Erythroblast (primary cell): ENCODE measurements around the gene OR5L1.

Source experiments
- GATA1 ChIP-seq: IDR thresholded peaks from 2 replicates; pipeline ENCODE4 v1.6.1; 2011; ENCODE audit warnings: low read depth, mild to moderate bottlenecking, control low read depth, low read length, moderate library complexity
- POLR2A ChIP-seq: IDR thresholded peaks from 2 replicates; pipeline ENCODE4 v1.6.1; 2011; ENCODE audit warnings: mild to moderate bottlenecking, low read length

- TF ChIP-seq POLR2A (no peak), GATA1 (no peak)
Observed at GRCh38 chr11:55806248-55806647, 4.9 kb upstream of the OR5L1 start.
